SK-N-MC (cell line): ENCODE results near the gene FLCN.

Source experiments
- EZH2 ChIP-seq: fragments of 200-600 bp; sonication (generic); IDR thresholded peaks from one replicate; pipeline ENCODE4 v1.6.1; 2017; ENCODE audit warnings: antibody characterized with exemption
- POLR2AphosphoS5 ChIP-seq: IDR thresholded peaks from 2 replicates; pipeline ENCODE4 v1.6.1; 2012; ENCODE audit warnings: mild to moderate bottlenecking, low read depth, low read length, borderline replicate concordance

DNA sequence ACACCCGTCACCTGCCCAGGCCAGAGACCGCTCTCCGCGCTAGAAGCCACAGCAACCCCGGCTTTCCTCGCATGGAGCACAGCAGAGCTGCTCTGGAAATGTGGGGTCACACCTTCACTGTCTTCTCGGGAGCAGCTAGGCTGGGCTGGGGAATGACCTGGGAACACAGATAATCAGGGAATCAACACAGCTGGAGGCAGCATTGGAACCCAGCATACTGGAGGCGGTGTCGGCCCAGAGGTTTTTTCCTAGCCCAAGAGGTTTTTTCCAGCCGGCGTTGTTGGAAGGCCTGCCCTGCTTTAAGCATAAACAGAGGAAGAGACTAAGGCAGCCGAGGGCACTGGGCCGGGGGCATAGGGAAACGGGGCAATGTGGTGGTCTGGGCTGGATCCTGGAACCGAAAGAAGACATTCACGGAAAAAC is 30.0 kb downstream of the FLCN start:
- no peak for TF ChIP-seq POLR2AphosphoS5
- no peak for TF ChIP-seq EZH2
